NCI-H748 treated with DMSO at 0.1 percent for 48 hours (cell line): ENCODE measurements around the gene MPZL3.

ENCODE experiments used
- DNase-seq: peaks from one replicate; lab custom pipeline; 2025; lab: John Stamatoyannopoulos, UW

Gene MPZL3

DNA sequence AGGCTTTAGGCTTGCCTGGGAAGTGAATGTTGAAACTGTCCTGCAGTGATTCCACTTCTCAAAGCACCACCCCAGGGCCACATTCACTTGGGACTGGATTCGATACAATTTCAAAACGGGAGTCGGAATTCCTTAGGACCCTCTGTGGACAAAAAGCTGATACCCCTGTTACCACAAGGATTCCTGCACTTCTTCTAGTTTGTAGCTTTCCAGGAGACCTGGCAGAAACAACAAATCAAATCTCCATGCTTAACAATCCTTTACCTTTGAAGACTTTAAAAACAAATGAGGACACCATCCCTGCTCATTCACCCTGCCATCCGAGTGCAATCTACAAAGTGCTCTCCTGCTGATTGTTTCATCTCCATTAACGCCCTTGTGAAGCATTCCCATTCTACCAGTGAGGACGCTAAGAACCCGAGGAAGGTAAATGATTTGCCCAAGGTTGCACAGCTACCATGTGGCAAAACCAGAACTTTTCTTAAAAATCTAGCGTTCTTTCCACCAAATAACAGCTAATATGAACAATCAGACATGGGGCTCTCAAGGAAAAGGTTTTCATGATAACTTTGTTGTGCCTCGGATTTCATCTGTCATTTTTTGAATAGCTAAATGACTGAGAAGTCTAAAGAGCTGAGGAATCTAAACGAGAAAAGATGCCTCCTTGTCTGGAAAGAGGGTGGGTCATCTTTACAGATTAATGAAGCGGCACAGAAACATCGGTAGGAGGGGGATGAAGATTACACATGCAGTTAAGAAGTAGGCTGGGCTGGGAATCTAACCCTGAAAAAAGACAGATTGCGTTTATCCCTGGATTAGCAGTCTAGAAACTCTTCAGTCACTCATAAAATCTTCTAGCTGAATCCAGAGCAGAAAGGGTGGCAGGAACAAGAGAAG is 12.7 kb upstream of the MPZL3 start:
- no peak for DNase-seq

DNA sequence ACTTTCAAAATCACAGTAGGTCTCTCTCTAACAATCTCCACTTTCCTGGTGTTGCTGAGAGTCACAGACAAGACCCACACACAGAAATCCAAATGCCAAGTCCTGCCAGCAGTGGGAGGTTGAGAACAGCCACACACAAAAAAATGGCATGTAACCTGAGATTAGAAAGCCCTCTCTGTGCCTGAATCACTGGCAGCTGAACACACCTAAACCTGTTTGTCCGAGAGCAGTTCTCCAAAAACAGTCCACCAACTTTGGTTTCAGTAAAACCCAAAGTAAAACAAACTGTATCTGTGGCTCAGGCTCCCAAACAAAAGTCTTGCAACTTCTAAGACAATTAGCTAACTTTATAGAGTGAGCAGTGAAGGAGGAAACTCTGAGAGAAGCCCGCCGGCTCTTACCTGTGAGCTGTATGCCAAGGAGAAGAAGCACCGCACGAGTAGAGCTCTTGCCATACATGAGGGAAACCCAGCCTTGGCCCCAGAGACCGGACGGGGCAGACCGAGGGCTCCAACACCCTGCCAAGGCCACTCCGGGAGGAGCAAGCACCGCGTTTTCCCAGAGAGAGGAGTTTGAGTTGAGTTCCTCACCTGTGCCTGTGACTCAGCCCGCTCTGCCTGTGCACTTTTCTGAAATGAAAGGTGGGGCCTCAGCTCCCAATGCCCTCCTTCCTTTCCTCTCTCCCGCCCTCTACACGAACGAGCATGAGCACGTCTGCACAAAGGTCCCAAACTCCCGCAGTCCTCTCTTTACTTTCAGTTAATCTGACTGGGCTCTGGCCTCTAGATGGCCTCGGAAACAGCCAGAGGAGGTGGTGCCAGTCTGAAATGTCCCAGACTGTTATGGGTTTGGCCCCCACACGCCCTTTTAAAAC is 11.8 kb upstream of the MPZL3 start, which contains the start of gene MPZL2:
Gene MPZL2, minus strand, starts transcription at position 603 of the 874 bp plus-strand sequence. Its CDS starts 144 bp downstream, at position 459.
- peak; percentile 19 for DNase-seq

DNA sequence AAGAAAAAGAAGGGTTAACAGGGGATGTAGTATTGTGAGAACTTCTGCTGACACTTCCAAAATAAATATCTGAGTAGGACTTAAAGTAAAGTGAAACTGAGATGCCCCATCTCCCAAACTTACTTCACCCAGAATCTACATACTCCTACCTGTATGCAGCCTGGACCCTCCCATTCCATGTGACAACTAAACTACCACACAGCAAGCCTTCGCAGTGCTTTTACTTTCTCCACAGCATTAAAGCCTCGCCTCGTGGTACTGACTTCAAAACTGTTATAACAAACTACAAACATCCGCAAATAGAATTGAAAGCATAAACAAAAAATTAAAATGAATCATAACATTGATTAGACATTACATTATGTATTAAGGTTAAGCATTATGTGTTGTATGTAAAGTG is 10.9 kb upstream of the MPZL3 start:
- DNase-seq: no peak

GRCh38 chr11:118260353-118260752 is 8.2 kb upstream of the MPZL3 start:
- DNase-seq: no peak

GRCh38 chr11:118259138-118259537 is 7.0 kb upstream of the MPZL3 start:
- DNase-seq: no peak

GRCh38 chr11:118258410-118258809 is 6.2 kb upstream of the MPZL3 start:
- DNase-seq: no peak

DNA sequence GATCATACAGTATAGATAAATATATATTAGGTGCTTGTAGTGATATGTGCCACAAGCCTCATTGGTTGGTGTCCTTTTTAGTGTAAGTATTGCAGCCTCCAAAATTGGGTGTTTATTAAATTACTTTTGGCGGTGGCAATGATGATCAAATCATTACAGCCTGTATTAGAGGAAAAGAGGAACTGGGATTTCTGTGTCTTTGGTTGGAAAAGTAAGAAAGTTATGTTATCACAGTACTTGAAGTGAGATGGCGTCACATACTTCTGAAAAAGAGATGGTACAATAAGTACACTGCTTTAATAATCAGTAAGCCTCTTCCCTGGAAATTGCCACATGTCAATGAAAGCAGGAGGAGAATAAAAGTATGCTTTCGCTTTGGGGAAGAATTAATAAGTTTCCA is 523 bp upstream of the MPZL3 start:
- no peak for DNase-seq

- DNase-seq: no peak
These were observed 5.1 kb downstream of the MPZL3 start for GRCh38 chr11:118247041-118247440.

- DNase-seq: no peak
These were observed 6.1 kb downstream of the MPZL3 start for GRCh38 chr11:118245936-118246562.

- no peak for DNase-seq
These were observed 8.0 kb downstream of the MPZL3 start for GRCh38 chr11:118243993-118244762.

GRCh38 chr11:118243161-118243560 is 9.0 kb downstream of the MPZL3 start:
- DNase-seq: no peak

DNA sequence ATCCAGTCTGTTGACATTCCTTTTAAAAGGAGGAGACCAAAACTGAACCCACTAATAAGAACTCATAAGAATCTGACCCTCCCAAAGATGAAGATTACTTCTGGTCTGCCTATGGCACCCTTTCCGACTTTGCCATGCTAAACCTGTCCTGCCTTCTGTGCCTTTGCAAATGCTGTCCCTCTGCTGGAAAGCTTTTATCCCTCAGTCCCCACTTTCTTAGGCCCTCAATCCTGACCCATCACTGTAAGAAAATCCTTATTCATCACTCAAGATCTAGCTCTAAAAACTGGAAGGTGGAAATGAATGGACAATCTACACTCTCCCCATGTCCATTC is 10.4 kb downstream of the MPZL3 start:
- DNase-seq: no peak

GRCh38 chr11:118240999-118241763 is 11.0 kb downstream of the MPZL3 start:
- no peak for DNase-seq

DNA sequence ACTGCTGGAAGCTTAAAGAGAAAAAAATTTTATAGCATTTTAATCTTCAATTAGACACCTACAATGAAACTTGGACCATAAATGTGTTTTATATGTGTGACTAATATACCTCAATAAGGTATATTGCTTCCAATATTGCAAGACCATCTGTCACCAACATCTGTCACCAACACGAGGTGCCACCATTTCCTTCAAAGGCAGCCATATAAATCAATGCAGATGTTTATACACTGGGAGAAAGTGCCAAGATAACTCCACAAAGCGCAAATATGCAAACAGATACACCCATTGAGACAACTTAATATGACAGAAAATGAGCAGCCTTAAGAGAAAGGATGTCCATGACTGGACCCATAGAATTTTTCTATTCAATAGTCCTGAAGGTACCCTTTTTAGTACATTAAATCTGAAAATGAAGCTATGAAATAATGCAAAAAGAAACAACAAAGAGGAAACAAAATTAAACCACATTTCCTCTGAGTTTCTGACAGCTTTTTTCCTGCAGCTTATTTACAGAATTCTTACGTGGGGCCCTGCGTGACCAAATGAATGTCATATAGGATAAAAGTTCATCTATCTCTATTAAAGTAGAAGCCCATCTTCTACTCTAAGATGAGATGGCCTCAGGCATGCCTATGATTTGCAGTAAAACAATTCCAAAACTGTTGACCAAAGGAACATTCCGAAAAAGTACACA is 12.5 kb downstream of the MPZL3 start:
- DNase-seq: no peak

- no peak for DNase-seq
These were observed 13.2 kb downstream of the MPZL3 start for GRCh38 chr11:118238929-118239328.

GRCh38 chr11:118238421-118238820 is 13.7 kb downstream of the MPZL3 start:
- no peak for DNase-seq

DNA sequence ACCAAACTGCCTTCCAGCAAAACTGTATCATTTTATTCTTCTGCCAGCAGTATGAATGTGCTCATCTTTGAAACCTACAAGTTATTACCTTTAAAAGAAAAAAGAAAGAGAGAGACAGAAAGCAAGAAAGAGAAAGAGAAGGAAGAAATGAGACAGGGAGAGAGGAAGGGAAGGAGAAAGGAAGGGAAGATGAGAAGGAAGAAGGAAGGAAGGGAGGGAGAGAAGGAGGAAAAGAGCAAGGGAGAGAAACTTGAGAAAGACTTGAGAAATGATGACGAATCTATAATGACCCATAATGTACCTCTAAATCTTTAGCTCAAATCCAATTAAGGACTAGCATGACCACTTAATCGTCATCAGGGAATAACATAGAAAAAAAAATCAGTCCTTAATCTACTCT is 16.0 kb downstream of the MPZL3 start:
- no peak for DNase-seq

DNA sequence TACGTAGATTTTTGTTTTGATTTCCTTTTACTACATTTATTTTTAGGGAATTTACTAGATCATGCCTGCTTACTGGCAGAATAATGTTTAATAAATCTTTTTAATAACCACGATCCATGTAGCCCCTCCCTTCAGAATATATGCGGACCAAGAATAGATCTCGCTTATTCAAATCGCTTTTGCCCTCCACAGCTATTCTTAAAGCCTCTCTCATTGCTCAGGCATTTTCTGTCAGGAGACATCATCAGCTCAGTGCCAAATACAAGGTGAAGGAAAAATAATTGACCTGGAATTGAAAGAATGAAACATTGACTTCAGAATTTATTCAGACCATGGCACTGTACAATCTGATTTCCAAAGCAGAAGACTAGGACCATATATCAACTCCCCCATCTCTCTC is 17.3 kb downstream of the MPZL3 start:
- no peak for DNase-seq

- DNase-seq: no peak
These were observed 18.3 kb downstream of the MPZL3 start for GRCh38 chr11:118233850-118234249.

DNA sequence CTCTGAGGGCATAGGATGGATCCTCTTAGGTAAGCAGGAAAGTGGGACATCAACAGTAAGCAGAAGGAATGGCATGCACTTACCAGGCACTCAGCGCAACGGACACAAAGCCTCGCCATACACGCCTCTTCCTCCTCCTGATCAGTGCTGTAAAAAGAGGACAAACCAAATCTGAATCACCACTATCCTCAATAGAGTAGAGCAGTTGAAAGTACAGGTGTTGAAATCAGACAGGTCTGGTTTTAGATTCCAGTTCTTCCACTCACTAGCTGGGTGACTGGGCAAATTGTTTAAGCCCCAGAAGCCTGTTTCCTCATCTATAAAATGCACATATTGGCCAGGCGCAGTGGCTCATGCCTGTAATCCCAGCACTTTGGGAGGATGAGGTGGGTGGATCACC is 18.8 kb downstream of the MPZL3 start:
- DNase-seq: no peak
